HepG2 (cell line): ENCODE results near the gene PSMC3IP. TPM values are rescaled to one million over a fixed set of nuclear protein-coding genes. Genes with fewer than 3 reads are reported as not detected.

Experiments used
- ATAC-seq: fragments of 200-7000 bp; cut with Tn5 transposase; 3 replicates; pipeline ENCODE4 v1.9.1; 2020; ENCODE audit warnings: mild to moderate bottlenecking, moderate library complexity
- BruUV-seq: library from RNA; stranded (reverse); fragments of 400-500 nt; replicated peaks from 2 replicates; lab custom pipeline; 2021; lab: Mats Ljungman, UMichigan
- CTCF ChIA-PET: fragments of 300-600 bp; formaldehyde crosslinking; extraction: SDS; loops from one replicate; lab custom pipeline; 2021; ENCODE audit warnings: low total read pairs, inconsistent platforms, low intra/inter-chr PET ratio; lab: Yijun Ruan, JAX
- POLR2A ChIA-PET: fragments of 350-600 bp; sonication (Branson Sonifier 250); formaldehyde crosslinking; loops from one replicate; lab custom pipeline; 2020; ENCODE audit warnings: antibody characterized with exemption, inconsistent platforms; lab: Yijun Ruan, JAX
- DNase-seq: peaks from one replicate; pipeline ENCODE4 v3.0.0-alpha.2; 2015; ENCODE audit warnings: low spot score
- FAIRE-seq: peaks from 3 replicates; lab custom pipeline; 2011; peaks lifted over from hg19 to GRCh38; lab: Jason Lieb, UNC
- H2AFZ ChIP-seq: one replicate; pipeline ENCODE4 v1.6.1; 2011; ENCODE audit warnings: low read length, inconsistent platforms
- H3K27ac ChIP-seq: fragments of 300-600 bp; 3 replicates; pipeline ENCODE4 v1.8.0; 2011; ENCODE audit warnings: mixed run types, mild to moderate bottlenecking, mixed read lengths, low read length, inconsistent platforms; ENCODE audit not compliant: insufficient read depth; ENCODE audit errors: extremely low read length
- H3K27me3 ChIP-seq, 2 experiments: fragments of 200-600 bp in 1 of 2; 2 replicates in 1 of 2; 3 replicates in 1 of 2; pipeline versions ENCODE4 v1.6.0 to v1.8.0; 2011; ENCODE audit warnings: low read length in 2 of 2, mild to moderate bottlenecking in 2 of 2, moderate library complexity in 2 of 2, inconsistent platforms in 1 of 2; ENCODE audit not compliant: insufficient read depth in 2 of 2, control insufficient read depth in 1 of 2
- H3K36me3 ChIP-seq, 2 experiments: fragments of 200-600 bp in 1 of 2; replicated peaks in 1 of 2; 2 replicates in 1 of 2; 3 replicates in 1 of 2; pipeline versions ENCODE4 v1.5.1 to v1.8.0; 2011; ENCODE audit warnings: low read length in 2 of 2, inconsistent platforms in 1 of 2; ENCODE audit not compliant: insufficient read depth in 2 of 2, control insufficient read depth in 1 of 2
- H3K4me1 ChIP-seq: 2 replicates; pipeline ENCODE4 v1.5.1; 2012; ENCODE audit warnings: low read length, inconsistent platforms; ENCODE audit not compliant: insufficient read depth
- H3K4me2 ChIP-seq: 2 replicates; pipeline ENCODE4 v1.6.0; 2011; ENCODE audit warnings: low read depth, low read length, inconsistent platforms
- H3K4me3 ChIP-seq, 3 experiments: fragments of 200-600 bp in 1 of 3; sonication (generic), shearing (Covaris generic) in 1 of 3; replicated peaks in 1 of 3; 2 replicates each; pipeline ENCODE4 v1.5.1; 2011 to 2016; ENCODE audit warnings: low read length in 3 of 3, inconsistent platforms in 2 of 3, low read depth in 2 of 3, mild to moderate bottlenecking in 2 of 3, control low read depth in 1 of 3, mixed read lengths in 1 of 3; ENCODE audit not compliant: insufficient read depth in 1 of 3
- H3K79me2 ChIP-seq: one replicate; pipeline ENCODE4 v1.6.1; 2011; ENCODE audit warnings: low read length, inconsistent platforms; ENCODE audit not compliant: insufficient read depth
- H3K9ac ChIP-seq: 2 replicates; pipeline ENCODE4 v1.6.0; 2011; ENCODE audit warnings: mild to moderate bottlenecking, low read depth, low read length, inconsistent platforms; ENCODE audit not compliant: insufficient read depth
- H3K9me3 ChIP-seq: 2 replicates; pipeline ENCODE4 v1.5.1; 2012; ENCODE audit warnings: mild to moderate bottlenecking, low read length
- H4K20me1 ChIP-seq: 2 replicates; pipeline ENCODE4 v1.6.0; 2011; ENCODE audit warnings: inconsistent platforms, mild to moderate bottlenecking, low read length, moderate library complexity; ENCODE audit not compliant: insufficient read depth
- CHD2 ChIP-seq: IDR thresholded peaks from 2 replicates; pipeline ENCODE4 v1.6.1; 2011; ENCODE audit warnings: low read depth, low read length, improper control_type of control experiment
- FOXK1 ChIP-seq: sonication (generic); formaldehyde crosslinking; IDR thresholded peaks from 2 replicates; pipeline ENCODE4 v1.4.0; 2020; ENCODE audit warnings: low read depth, missing genetic modification reagents, borderline replicate concordance
- HNRNPLL ChIP-seq: fragments of 200-400 bp; formaldehyde crosslinking; IDR thresholded peaks from 2 replicates; pipeline ENCODE4 v1.6.1; 2017; ENCODE audit warnings: mild to moderate bottlenecking, low read depth, low read length; ENCODE audit not compliant: poor library complexity, severe bottlenecking
- MLXIP ChIP-seq: sonication (generic); formaldehyde crosslinking; IDR thresholded peaks from 2 replicates; pipeline ENCODE4 v1.9.0; 2021; ENCODE audit warnings: missing genetic modification reagents, borderline replicate concordance
- SP5 ChIP-seq: IDR thresholded peaks from 2 replicates; pipeline ENCODE4 v1.6.1; 2016; ENCODE audit warnings: low read depth, borderline replicate concordance
- TGIF2 ChIP-seq: IDR thresholded peaks from 2 replicates; pipeline ENCODE4 v1.6.1; 2016; ENCODE audit warnings: control low read depth, missing compliant biosample characterization
- THAP11 ChIP-seq: IDR thresholded peaks from 2 replicates; pipeline ENCODE4 v1.6.1; 2016; ENCODE audit warnings: missing biosample characterization, missing genetic modification reagents
- THYN1 ChIP-seq: sonication (generic); formaldehyde crosslinking; IDR thresholded peaks from 2 replicates; pipeline ENCODE4 v1.8.1; 2023; ENCODE audit warnings: low read depth, mild to moderate bottlenecking, moderate library complexity, missing genetic modification reagents, borderline replicate concordance
- ZMAT5 ChIP-seq: sonication (generic); formaldehyde crosslinking; IDR thresholded peaks from 2 replicates; pipeline ENCODE4 v1.5.0; 2020; ENCODE audit warnings: mild to moderate bottlenecking, low read depth, missing genetic modification reagents, borderline replicate concordance
- ZNF12 ChIP-seq: sonication (generic); formaldehyde crosslinking; IDR thresholded peaks from 2 replicates; pipeline ENCODE4 v1.5.0; 2020; ENCODE audit warnings: missing genetic modification reagents
- ZNF256 ChIP-seq: sonication (generic); formaldehyde crosslinking; conservative IDR thresholded peaks from 2 replicates; pipeline ENCODE4 v1.4.0; 2020; ENCODE audit warnings: missing genetic modification reagents
- ZNF326 ChIP-seq: sonication (generic); formaldehyde crosslinking; IDR thresholded peaks from 2 replicates; pipeline ENCODE4 v1.4.0; 2020; ENCODE audit warnings: missing genetic modification reagents, borderline replicate concordance
- ZNF350 ChIP-seq: sonication (generic); formaldehyde crosslinking; IDR thresholded peaks from 2 replicates; pipeline ENCODE4 v1.4.0; 2020; ENCODE audit warnings: mild to moderate bottlenecking, low read depth, missing genetic modification reagents, borderline replicate concordance
- ZNF362 ChIP-seq: sonication (generic); formaldehyde crosslinking; IDR thresholded peaks from 2 replicates; pipeline ENCODE4 v1.4.0; 2020; ENCODE audit warnings: missing genetic modification reagents, mild to moderate bottlenecking, borderline replicate concordance
- ZNF598 ChIP-seq: sonication (generic); formaldehyde crosslinking; IDR thresholded peaks from 2 replicates; pipeline ENCODE4 v1.5.1; 2020; ENCODE audit warnings: mild to moderate bottlenecking, missing genetic modification reagents, borderline replicate concordance
- ZNF619 ChIP-seq: sonication (generic); formaldehyde crosslinking; IDR thresholded peaks from 2 replicates; pipeline ENCODE4 v1.4.0; 2020; ENCODE audit warnings: mild to moderate bottlenecking, missing genetic modification reagents
- ZNF674 ChIP-seq: sonication (generic); formaldehyde crosslinking; IDR thresholded peaks from 2 replicates; pipeline ENCODE4 v1.5.0; 2020; ENCODE audit warnings: low read depth, mild to moderate bottlenecking, missing genetic modification reagents
- ZNF761 ChIP-seq: sonication (generic); formaldehyde crosslinking; conservative IDR thresholded peaks from 2 replicates; pipeline ENCODE4 v1.4.0; 2020; ENCODE audit warnings: mild to moderate bottlenecking, missing genetic modification reagents
- ZNF768 ChIP-seq: sonication (generic); formaldehyde crosslinking; IDR thresholded peaks from 2 replicates; pipeline ENCODE4 v1.4.0; 2020; ENCODE audit warnings: missing genetic modification reagents
- WGBS: methylation state at CpG from one replicate; pipeline ENCODE4 v1.1.6; 2017; ENCODE audit warnings: low lambda C conversion rate; 5-methylcytosine and 5-hydroxymethylcytosine counted together
- in situ Hi-C: cut with HindIII; loops from 2 replicates; pipeline ENCODE4 v1.10.0; 2017; ENCODE audit warnings: low pct_unique_long_range_greater_than_20kb; ENCODE audit not compliant: extremely low pct_ligation_motif_present
- intact Hi-C: fragments of 100-400 bp; cut with micrococcal nuclease; formaldehyde crosslinking; loops from one replicate; pipeline ENCODE4 v1.10.0; 2022; ENCODE audit not compliant: unreplicated experiment
- polyA plus RNA-seq, 8 experiments: library from polyadenylated mRNA; depleted of rRNA in 3 of 8; stranded (reverse) in 7 of 8; unstranded in 1 of 8; fragments of >200 nt; fragmentation: Illumina TruSeq in 4 of 8; extraction: Trizol in 4 of 8; gene quantifications; 2 replicates each; pipeline versions ENCODE4 v1.2.1 to v1.2.3, GENCODE V29; 2011 to 2016; ENCODE audit warnings: low read depth in 4 of 8, missing spikeins in 1 of 8, mixed read lengths in 1 of 8; ENCODE audit not compliant: insufficient read depth in 1 of 8
- total RNA-seq, 5 experiments: library from RNA; depleted of rRNA; stranded (reverse); fragments of >200 nt; fragmentation: Illumina TruSeq; extraction: Trizol; gene quantifications; 2 replicates each; pipeline ENCODE4 v1.2.3, GENCODE V29; 2016; ENCODE audit warnings: low read depth in 1 of 5

The PSMC3IP gene
- total and polyA plus RNA-seq, 2 of the 13 experiments (the other 11 are each of a cell fraction or from before 2014, with no cell fraction given): 6.5 to 22.4 TPM

- in situ Hi-C loops: no loop called here
- Histone ChIP-seq H3K27ac (peak overlapping the region; percentile 91), H3K36me3 (peaks cover 14 to 25% of the 10 kb centered on the region in 2 experiments), H3K79me2 (peaks cover 32% of the 10 kb centered on the region), H4K20me1 (no peaks in the 10 kb centered on the region), H3K4me3 (peak overlapping the region; percentile 66 to 91 (median 79)), H3K4me2 (peak overlapping the region; percentile 82), H3K9me3 (no peaks in the 10 kb centered on the region), H3K4me1 (peaks cover 55% of the 10 kb centered on the region), H3K9ac (peak overlapping the region; percentile 94), H3K27me3 (no peaks in the 10 kb centered on the region; a peak in 1 of 5 replicates), H2AFZ (no peak overlapping the region)
- DNase-seq: peak; percentile 54
- TSS peak; percentile 68 for BruUV-seq
- FAIRE-seq: no peak
- POLR2A ChIA-PET: interaction anchor here (1.0 to 8.5 kb wide), 12 partner anchors 9 to 250 kb away, joined by 3 to 128 read pairs (median 13); partner anchors contain the start of genes HSD17B1, NAGLU, PLEKHH3 and PSMC3IP
- WGBS: under 1% methylated on average over 25 of the region's 48 CpGs
- CTCF ChIA-PET: interaction anchor here (1.1 kb wide), 1 partner anchor 15 kb away, joined by 3 read pairs; the partner anchor contains the start of gene PSMC3IP
- peak; percentile 29 for ATAC-seq
- intact Hi-C loops: no loop called here
- TF ChIP-seq SP5 (CRISPR knock-in tag) (no peak), ZNF674 (CRISPR knock-in tag) (no peak; the same call in 1 of the 2 replicates), ZNF761 (CRISPR knock-in tag) (peak; percentile 89), FOXK1 (CRISPR knock-in tag) (peak; percentile 47; the same call in 1 of the 2 replicates), ZNF362 (CRISPR knock-in tag) (no peak), THAP11 (CRISPR knock-in tag) (no peak), ZMAT5 (peak; percentile 60; the same call in 1 of the 2 replicates), MLXIP (CRISPR knock-in tag) (no peak), ZNF598 (CRISPR knock-in tag) (peak; percentile 74; the same call in 1 of the 2 replicates), CHD2 (no peak), ZNF768 (CRISPR knock-in tag) (no peak), THYN1 (no peak), ZNF619 (CRISPR knock-in tag) (no peak), ZNF256 (no peak), TGIF2 (CRISPR knock-in tag) (peak; percentile 87), ZNF326 (CRISPR knock-in tag) (no peak), ZNF350 (CRISPR knock-in tag) (no peak; the same call in none of the 2 replicates), HNRNPLL (no peak), ZNF12 (CRISPR knock-in tag) (peak; percentile 54; the same call in 1 of the 2 replicates)
These were observed 15.0 kb downstream of the PSMC3IP start for GRCh38 chr17:42562388-42563142.
